IPS DF 6.9 (cell line): ENCODE measurements around the gene GFY.

ENCODE experiments used
- DNase-seq: peaks from one replicate; pipeline ENCODE4 v3.0.0-alpha.2; 2013; ENCODE audit warnings: low read depth, low spot score
- H3K27ac ChIP-seq: one replicate; pipeline ENCODE4 v1.5.1; 2013; ENCODE audit warnings: low read length, control low read depth
- H3K27me3 ChIP-seq: 2 replicates; pipeline ENCODE4 v1.6.1; 2013; ENCODE audit warnings: mild to moderate bottlenecking, low read length; ENCODE audit not compliant: control insufficient read depth, insufficient read depth
- H3K36me3 ChIP-seq: 2 replicates; pipeline ENCODE4 v1.6.1; 2013; ENCODE audit warnings: low read length; ENCODE audit not compliant: control insufficient read depth, insufficient read depth
- H3K4me1 ChIP-seq: 2 replicates; pipeline ENCODE4 v1.6.1; 2013; ENCODE audit warnings: low read length; ENCODE audit not compliant: control insufficient read depth, insufficient read depth
- H3K4me3 ChIP-seq: 2 replicates; pipeline ENCODE4 v1.5.1; 2013; ENCODE audit warnings: mild to moderate bottlenecking, low read length
- H3K9me3 ChIP-seq: 2 replicates; pipeline ENCODE4 v1.6.1; 2013; ENCODE audit warnings: low read length, inconsistent platforms; ENCODE audit not compliant: control insufficient read depth, insufficient read depth
- WGBS: extraction: QIAGEN DNeasy Blood & Tissue Kit; methylation state at CpG from one replicate; pipeline ENCODE4 v1.1.7; 2013; ENCODE audit warnings: mixed read lengths, missing lambda C conversion rate; ENCODE audit not compliant: insufficient read length, insufficient coverage; 5-methylcytosine and 5-hydroxymethylcytosine counted together

Gene GFY

DNA sequence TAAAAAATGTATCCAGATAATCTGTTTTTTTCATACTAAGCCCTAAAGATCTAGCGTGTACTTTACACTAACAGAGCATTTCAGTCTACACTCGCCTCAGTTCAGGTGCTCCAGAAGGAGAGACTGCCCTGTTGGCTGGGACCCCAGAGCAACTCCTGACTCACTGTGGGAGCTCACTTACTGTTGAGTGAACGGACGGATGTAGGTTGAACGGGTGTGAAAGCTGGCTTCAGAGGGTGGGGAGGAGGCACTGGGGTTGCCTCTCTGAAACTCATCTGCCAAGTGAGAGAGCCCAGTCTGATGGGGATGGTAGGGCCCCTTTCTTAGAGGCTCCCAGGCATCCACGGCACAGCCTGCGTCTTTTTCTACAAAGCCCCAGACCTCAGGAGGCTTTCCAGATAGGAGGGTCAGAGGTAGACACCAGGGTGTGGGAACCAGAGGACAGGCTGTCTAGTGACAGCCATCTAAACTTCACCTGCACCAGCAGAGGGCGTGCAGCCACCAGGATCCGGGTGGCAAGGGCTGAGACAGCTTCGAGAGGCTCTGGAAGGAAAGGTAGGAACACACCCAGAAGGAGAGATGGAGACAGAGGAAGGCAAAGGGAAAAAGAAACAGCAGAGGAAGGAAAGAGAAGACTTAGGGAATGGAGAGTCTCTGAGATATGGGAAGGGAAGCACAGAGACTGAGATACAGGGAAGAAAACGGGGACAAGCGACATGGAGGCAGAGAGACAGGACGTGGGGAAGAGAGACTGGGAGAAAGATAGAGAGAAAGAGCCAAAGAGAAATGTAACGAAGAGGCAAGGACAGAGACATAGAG lies 33.4 kb upstream of the GFY start:
- no peaks in the 10 kb centered on the region for H3K9me3 ChIP-seq
- peak; percentile 72 for DNase-seq
- no peak overlapping the region for H3K4me3 ChIP-seq
- no peak overlapping the region for H3K27ac ChIP-seq
- H3K36me3 ChIP-seq, result no peaks in the 10 kb centered on the region
- no peaks in the 10 kb centered on the region; the same call in 1 of the 2 replicates for H3K4me1 ChIP-seq
- WGBS, result no CpG with 5 or more reads among the region's 14 CpGs
- H3K27me3 ChIP-seq, result no peaks in the 10 kb centered on the region

DNA sequence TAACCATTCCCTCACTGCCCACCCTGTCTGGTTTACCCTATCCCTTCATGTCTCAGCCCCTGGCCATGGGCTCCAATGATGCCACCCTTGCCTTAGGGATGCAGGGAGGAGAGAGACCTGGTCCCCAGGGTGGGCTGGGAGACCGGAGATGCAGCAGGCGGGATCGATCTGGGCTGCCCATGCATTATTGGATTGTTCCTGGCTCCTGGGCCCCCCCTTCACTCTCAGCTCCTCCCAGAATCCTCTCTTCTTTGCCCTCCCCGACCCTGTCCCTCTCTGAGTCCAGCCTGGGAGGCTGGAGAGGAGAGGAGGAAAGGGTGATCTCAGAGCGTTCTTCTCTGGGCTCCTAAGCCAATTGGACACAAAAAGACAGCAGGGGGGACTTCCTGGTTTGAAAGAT lies 31.3 kb upstream of the GFY start:
- DNase-seq, result no peak
- Histone ChIP-seq H3K27ac (no peak overlapping the region), H3K27me3 (no peaks in the 10 kb centered on the region), H3K9me3 (no peaks in the 10 kb centered on the region), H3K4me1 (peaks cover 3% of the 10 kb centered on the region), H3K36me3 (no peaks in the 10 kb centered on the region), H3K4me3 (no peak overlapping the region)
- WGBS, result no CpG with 5 or more reads among the region's 5 CpGs

DNA sequence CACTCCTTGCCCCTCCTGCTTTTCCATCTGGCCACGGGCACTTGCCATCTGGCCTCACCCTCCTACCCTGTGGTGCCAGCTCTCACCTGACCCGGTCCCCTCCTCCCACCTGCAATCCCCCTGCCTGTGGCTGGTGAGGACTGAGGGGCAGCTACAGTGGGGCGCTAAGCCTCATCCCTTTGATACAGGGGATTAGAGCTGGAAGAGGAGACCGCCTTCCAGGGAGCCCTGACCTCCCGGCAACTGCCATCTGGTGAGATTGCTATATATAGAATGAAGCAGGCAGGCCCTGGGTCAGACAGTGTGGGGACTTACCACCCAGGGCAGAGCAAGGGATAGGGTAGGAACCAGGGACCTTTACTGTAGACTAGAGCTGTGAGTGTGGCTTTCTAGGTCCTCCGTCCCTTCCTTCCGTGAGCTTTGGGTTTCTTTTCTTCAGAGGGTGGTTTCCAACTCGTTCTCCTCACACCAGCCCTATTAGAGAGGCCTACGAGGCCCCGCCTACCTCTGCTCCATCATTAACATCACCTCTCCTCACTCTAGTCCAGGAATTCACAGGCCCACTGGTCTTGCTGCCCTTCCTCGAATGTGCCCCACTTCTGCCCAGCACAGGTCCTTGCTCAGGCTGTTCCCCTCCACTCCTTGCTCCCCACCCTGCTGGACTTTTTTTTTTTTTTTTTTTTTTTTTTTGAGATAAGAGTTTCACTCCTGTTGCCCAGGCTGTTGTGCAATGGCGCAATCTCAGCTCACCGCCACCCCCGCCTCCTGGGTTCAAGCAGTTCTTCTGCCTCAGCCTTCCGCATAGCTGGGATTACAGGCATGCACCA lies 29.4 kb upstream of the GFY start:
- no peaks in the 10 kb centered on the region for H3K27me3 ChIP-seq
- WGBS, result no CpG with 5 or more reads among the region's 15 CpGs
- no peaks in the 10 kb centered on the region for H3K36me3 ChIP-seq
- DNase-seq, result no peak
- no peak overlapping the region for H3K4me3 ChIP-seq
- no peak overlapping the region for H3K27ac ChIP-seq
- H3K9me3 ChIP-seq, result no peaks in the 10 kb centered on the region
- peaks cover 3% of the 10 kb centered on the region for H3K4me1 ChIP-seq

DNA sequence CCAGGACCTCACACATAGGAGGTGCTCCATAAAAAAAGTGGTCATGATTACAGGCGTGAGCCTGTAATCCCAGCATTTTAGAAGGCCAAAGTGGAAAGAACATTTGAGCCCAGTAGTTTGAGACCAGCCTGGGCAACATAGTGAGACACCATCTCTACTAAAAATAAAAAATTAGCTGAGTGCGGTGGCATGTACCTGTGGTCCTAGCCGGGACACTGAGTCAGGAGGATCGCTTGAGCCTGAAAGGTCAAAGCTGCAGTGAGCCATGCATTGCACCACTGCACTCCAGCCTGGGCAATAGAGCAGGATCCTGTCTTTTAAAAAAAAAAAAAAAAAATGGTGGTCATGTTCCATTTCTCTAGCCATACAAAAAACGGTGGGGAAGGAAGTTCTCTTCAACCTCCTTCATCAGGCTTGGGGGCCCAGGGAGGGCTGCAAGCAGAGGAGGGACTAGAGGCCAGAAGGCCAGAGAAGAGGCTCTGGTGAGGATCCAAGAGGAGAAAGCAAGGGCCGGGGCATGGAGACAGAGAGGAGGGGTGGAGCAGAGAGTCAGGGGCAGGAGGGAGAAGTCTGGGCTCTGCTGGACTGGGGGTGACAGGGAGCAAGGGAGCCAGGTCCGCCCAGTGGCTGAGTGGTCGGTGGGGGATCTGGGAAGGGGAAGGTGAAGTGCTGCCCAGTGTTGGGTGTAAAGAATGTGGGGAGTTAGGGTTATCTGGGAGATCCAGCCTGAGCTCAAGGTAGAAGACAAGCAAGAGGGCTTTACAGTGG lies 28.3 kb upstream of the GFY start:
- WGBS, result no CpG with 5 or more reads among the region's 8 CpGs
- no peaks in the 10 kb centered on the region for H3K9me3 ChIP-seq
- no peaks in the 10 kb centered on the region for H3K27me3 ChIP-seq
- no peak overlapping the region for H3K27ac ChIP-seq
- H3K4me3 ChIP-seq, result no peak overlapping the region
- H3K4me1 ChIP-seq, result peaks cover 3% of the 10 kb centered on the region
- H3K36me3 ChIP-seq, result no peaks in the 10 kb centered on the region
- no peak for DNase-seq

DNA sequence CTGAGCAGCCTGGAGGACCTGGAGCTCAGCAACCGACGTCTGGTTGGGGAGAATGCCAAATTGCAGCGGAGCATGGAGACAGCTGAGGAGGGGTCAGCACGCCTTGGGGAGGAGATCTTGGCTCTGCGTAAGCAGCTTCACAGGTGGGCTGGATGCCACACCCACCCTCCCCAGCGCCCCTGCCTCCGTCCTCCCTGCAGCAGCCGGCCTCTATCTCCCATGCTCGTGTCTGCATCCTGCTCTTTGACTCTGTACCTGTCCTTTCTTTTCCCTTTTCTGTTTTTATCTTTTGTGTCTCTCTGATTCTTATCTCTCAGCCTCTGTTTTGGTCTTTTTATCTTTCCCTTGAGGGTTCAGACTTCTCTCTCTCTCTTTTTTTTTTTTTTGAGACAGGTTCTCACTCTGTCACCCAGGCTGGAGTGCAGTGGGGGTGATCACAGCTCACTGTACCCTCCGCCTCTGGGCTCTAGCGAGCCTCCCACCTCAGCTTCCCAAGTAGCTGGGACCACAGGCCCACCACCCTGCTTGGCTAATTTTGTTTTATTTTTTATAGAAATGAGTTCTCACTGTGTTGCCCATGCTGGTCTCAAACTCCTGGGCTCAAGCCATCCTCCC lies 27.1 kb upstream of the GFY start:
- no peak overlapping the region for H3K4me3 ChIP-seq
- no peaks in the 10 kb centered on the region for H3K27me3 ChIP-seq
- H3K9me3 ChIP-seq, result no peaks in the 10 kb centered on the region
- no peak for DNase-seq
- H3K27ac ChIP-seq, result no peak overlapping the region
- no peaks in the 10 kb centered on the region for H3K36me3 ChIP-seq
- WGBS, result no CpG with 5 or more reads among the region's 11 CpGs
- H3K4me1 ChIP-seq, result peaks cover 3% of the 10 kb centered on the region

DNA sequence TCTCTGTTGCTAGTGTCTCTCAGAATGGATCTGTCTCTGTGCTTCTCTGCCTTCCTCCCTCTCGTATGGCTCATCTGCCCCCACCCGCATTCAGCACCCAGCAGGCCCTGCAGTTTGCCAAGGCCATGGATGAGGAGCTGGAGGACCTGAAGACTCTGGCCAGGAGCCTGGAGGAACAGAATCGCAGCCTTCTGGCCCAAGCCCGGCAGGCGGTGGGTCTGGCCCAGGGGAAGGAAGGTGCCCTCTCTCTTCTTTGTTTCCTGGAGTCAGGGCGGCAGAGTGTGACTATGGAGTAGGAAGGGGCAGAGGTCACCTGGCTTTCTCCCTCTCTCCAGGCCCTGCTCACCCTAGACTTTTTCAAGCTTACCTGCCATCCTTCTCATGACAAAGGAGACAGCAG lies 26.3 kb upstream of the GFY start:
- no CpG with 5 or more reads among the region's 6 CpGs for WGBS
- Histone ChIP-seq H3K36me3 (no peaks in the 10 kb centered on the region), H3K27ac (no peak overlapping the region), H3K27me3 (no peaks in the 10 kb centered on the region), H3K9me3 (no peaks in the 10 kb centered on the region), H3K4me1 (peaks cover 5% of the 10 kb centered on the region), H3K4me3 (no peak overlapping the region)
- DNase-seq, result no peak

DNA sequence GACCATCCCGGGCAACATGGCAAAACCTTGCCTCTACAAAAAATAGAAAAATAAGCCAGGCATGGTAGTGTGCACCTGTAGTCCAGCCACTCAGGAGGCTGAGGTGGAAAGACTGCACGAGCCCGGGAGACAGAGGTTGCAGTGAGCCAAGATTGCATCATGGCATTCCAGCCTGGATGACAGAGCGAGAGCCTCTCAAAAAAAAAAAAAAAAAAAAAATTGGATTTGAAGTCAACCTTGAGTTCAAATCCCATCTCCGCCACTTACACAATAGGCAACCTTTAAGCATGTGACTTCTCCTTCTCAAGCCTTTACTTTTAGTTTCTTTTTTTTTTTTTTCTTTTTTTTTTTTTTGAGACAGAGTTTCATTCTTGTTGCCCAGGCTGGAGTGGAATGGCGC lies 25.2 kb upstream of the GFY start:
- WGBS, result no CpG with 5 or more reads among the region's 6 CpGs
- H3K27me3 ChIP-seq, result no peaks in the 10 kb centered on the region
- H3K9me3 ChIP-seq, result no peaks in the 10 kb centered on the region
- no peak for DNase-seq
- no peak overlapping the region for H3K4me3 ChIP-seq
- peaks cover 10% of the 10 kb centered on the region for H3K4me1 ChIP-seq
- H3K36me3 ChIP-seq, result no peaks in the 10 kb centered on the region
- no peak overlapping the region for H3K27ac ChIP-seq

DNA sequence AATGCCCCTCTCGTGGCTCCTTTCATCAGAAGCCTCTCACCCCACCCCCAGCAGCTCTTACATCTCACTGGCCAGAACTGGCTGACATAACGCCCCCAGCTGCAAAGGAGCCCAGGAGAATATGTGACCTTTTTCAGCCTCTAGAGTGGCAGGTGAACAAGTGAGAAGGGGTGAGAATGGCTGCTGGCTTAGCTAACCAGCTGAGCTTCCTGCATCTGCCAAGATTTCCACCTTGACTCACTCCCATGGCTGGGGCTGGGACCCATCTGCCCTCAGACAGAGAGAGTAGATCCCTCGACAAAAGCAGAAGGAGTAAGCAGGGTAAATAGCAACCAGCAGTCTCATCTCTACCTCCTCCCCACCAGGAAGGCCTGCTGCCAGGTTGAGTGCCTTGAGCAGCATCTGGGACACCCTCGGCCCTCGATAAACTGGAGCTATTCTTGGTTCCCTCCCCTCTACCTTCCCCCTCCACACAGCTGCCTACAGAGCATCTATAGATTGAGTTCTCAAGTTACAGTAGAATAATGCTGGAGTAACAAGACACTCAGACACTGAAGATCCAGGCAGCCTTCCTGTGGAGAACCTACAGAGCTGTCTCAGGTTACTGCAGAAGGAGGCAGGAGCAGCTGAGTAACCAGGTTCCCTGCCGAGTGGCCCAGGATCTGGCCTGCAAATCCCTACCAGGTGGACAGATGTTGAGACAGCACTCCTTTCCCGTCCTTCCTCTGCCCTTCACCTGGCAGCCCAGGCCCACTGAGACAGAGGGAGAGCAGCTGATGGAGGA lies 21.6 kb upstream of the GFY start:
- DNase-seq, result peak; percentile 92
- Histone ChIP-seq H3K9me3 (no peaks in the 10 kb centered on the region), H3K4me1 (peaks cover 7% of the 10 kb centered on the region), H3K4me3 (no peak overlapping the region), H3K27me3 (no peaks in the 10 kb centered on the region), H3K27ac (no peak overlapping the region), H3K36me3 (no peaks in the 10 kb centered on the region)
- no CpG with 5 or more reads among the region's 7 CpGs for WGBS

DNA sequence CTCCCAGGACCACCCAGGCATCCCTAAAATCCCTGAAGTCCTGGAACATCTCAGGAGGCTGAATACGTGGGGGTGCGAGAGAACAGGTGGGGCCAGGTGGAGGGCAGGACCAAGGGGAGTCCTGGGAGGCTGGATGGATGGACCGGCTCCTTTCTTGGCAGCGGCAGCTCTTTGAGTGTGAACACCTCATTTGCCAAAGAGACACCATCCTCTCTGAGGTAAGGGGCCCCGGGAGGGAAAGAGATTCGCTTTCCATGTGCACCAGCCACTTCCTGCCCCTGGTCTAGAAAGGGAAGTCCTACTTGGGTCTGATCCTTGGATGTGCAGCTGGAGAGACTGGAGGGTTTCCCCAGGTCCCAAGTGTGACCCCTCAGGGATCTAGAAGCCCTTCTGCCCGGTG lies 18.1 kb upstream of the GFY start:
- no peak overlapping the region for H3K4me3 ChIP-seq
- no peak for DNase-seq
- H3K27ac ChIP-seq, result no peak overlapping the region
- no CpG with 5 or more reads among the region's 7 CpGs for WGBS
- H3K9me3 ChIP-seq, result no peaks in the 10 kb centered on the region
- peaks cover 7% of the 10 kb centered on the region for H3K4me1 ChIP-seq
- no peaks in the 10 kb centered on the region for H3K27me3 ChIP-seq
- no peaks in the 10 kb centered on the region for H3K36me3 ChIP-seq
